ENCODE data around the gene MEGF11.

DNA sequence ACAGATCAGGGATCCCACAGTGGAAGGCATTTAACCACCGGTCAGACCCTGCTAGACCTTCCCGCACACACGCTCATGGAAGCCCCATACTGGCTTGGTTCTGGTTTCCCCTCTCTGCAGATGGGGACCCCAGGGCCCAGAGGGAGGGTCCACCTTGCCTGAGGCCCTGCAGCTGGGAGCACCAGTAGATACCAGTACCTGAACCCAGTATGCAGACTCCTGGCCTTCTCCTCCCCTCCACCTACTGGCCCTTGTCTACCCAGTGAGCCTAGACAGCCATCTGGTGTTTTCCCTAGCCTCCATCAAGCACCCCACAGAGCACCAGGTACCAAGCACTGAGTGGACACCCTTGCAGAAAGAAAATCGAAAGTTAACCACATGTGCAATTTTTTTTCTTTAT lies 65.1 kb downstream of the MEGF11 start:
- no peak for TF ChIP-seq CTCF (IDR thresholded peaks at IDR 0.05)
- no peak for TF ChIP-seq POLR2A (IDR thresholded peaks at IDR 0.05)

All from uterus (tissue), 2 donors.